Endodermal cell (in vitro differentiated cells): ENCODE results near the gene NCLN. TPM values are rescaled to one million over a fixed set of nuclear protein-coding genes. Genes with fewer than 3 reads are reported as not detected.

Experiments
- DNase-seq: peaks from one replicate; pipeline ENCODE4 v3.0.0-alpha.2; 2017
- H3K27ac ChIP-seq: 2 replicates; pipeline ENCODE4 v1.5.1; 2013; ENCODE audit warnings: mild to moderate bottlenecking, low read depth, low read length, moderate library complexity
- H3K27me3 ChIP-seq: 2 replicates; pipeline ENCODE4 v1.6.1; 2013; ENCODE audit warnings: mild to moderate bottlenecking, low read length, moderate library complexity; ENCODE audit not compliant: insufficient read depth, control insufficient read depth, poor library complexity, severe bottlenecking
- H3K36me3 ChIP-seq: 2 replicates; pipeline ENCODE4 v1.7.0; 2013; ENCODE audit warnings: mild to moderate bottlenecking, low read length, moderate library complexity; ENCODE audit not compliant: control insufficient read depth, insufficient read depth
- H3K4me1 ChIP-seq: one replicate; pipeline ENCODE4 v1.7.0; 2013; ENCODE audit warnings: low read length; ENCODE audit not compliant: control insufficient read depth, insufficient read depth
- H3K4me3 ChIP-seq: 2 replicates; pipeline ENCODE4 v1.5.1; 2013; ENCODE audit warnings: mild to moderate bottlenecking, low read length, moderate library complexity
- H3K9ac ChIP-seq: 2 replicates; pipeline ENCODE4 v1.6.1; 2013; ENCODE audit warnings: mild to moderate bottlenecking, low read length, moderate library complexity; ENCODE audit not compliant: poor library complexity, severe bottlenecking; ENCODE audit errors: extremely low read depth
- H3K9me3 ChIP-seq: 2 replicates; pipeline ENCODE4 v1.6.1; 2013; ENCODE audit warnings: mild to moderate bottlenecking, low read length, moderate library complexity; ENCODE audit not compliant: control insufficient read depth
- H3K27ac Mint-ChIP-seq: 2 replicates; pipeline ENCODE4 v1.8.0; 2020; ENCODE audit warnings: mixed read lengths
- H3K27me3 Mint-ChIP-seq: 2 replicates; pipeline ENCODE4 v1.8.0; 2021; ENCODE audit warnings: mild to moderate bottlenecking, mixed read lengths; ENCODE audit not compliant: insufficient read depth
- H3K36me3 Mint-ChIP-seq: 2 replicates; pipeline ENCODE4 v1.8.0; 2020; ENCODE audit warnings: low read depth, mixed read lengths
- H3K4me1 Mint-ChIP-seq: 2 replicates; pipeline ENCODE4 v1.8.0; 2020; ENCODE audit warnings: mixed read lengths
- H3K4me3 Mint-ChIP-seq: 2 replicates; pipeline ENCODE4 v1.8.0; 2020; ENCODE audit warnings: mild to moderate bottlenecking, moderate library complexity, mixed read lengths
- H3K9me3 Mint-ChIP-seq: 2 replicates; pipeline ENCODE4 v1.8.0; 2020; ENCODE audit warnings: mild to moderate bottlenecking, mixed read lengths
- CTCF ChIP-seq: fragments of 200-600 bp; sonication (generic); conservative IDR thresholded peaks from 2 replicates; pipeline ENCODE4 v1.5.0; 2021; ENCODE audit warnings: antibody characterized with exemption, mild to moderate bottlenecking
- WGBS, 2 experiments: methylation state at CpG; one replicate each; pipeline versions ENCODE4 v1.1.5 to v1.1.7; 2013; ENCODE audit warnings: missing lambda C conversion rate in 2 of 2, mixed read lengths in 1 of 2; ENCODE audit not compliant: insufficient coverage in 1 of 2, insufficient read length in 1 of 2; 5-methylcytosine and 5-hydroxymethylcytosine counted together
- total RNA-seq, 2 donors: library from RNA; stranded (reverse); fragmentation: NEBNext Ultra II Directional in 1 of 2; extraction: Animal tissue kit (Norgen Biotek cat#: 25700) in 1 of 2; gene quantifications; 2 replicates in 1 of 2; 3 replicates in 1 of 2; pipeline ENCODE4 v1.2.1, GENCODE V29; 2021

NCLN gene
- total RNA-seq, 2 donors from 2014 or later, result 80.6 to 91.2 TPM

- Histone ChIP-seq H3K4me1 (no peaks in the 10 kb centered on the region), H3K4me3 (no peak overlapping the region), H3K9me3 (no peaks in the 10 kb centered on the region), H3K27ac (no peak overlapping the region), H3K36me3 (no peaks in the 10 kb centered on the region), H3K9ac (no peak overlapping the region), H3K27me3 (peaks cover 5% of the 10 kb centered on the region)
- DNase-seq, result peak; percentile 91
- TF ChIP-seq CTCF, result peak; percentile 97
- Mint-ChIP-seq H3K27me3 (peaks cover 24% of the 10 kb centered on the region), H3K4me1 (peaks cover 4% of the 10 kb centered on the region), H3K36me3 (no peaks in the 10 kb centered on the region), H3K9me3 (peaks cover 5% of the 10 kb centered on the region), H3K4me3 (peak overlapping the region; percentile 44), H3K27ac (no peak overlapping the region)
- WGBS, 2 experiments, result 9% methylated on average over 18 to 27 of the region's 27 CpGs
Observed at GRCh38 chr19:3163230-3163886, 22.4 kb upstream of the NCLN start.

- Mint-ChIP-seq H3K27ac (no peak overlapping the region), H3K4me3 (peak overlapping the region; percentile 44)
Observed at GRCh38 chr19:3163943-3164342, 21.8 kb upstream of the NCLN start.

GRCh38 chr19:3167533-3168272 lies 18.0 kb upstream of the NCLN start:
- no peak overlapping the region for H3K27ac Mint-ChIP-seq
- Histone ChIP-seq H3K4me1 (no peaks in the 10 kb centered on the region), H3K36me3 (no peaks in the 10 kb centered on the region), H3K9me3 (no peaks in the 10 kb centered on the region), H3K27me3 (peaks cover 5% of the 10 kb centered on the region), H3K9ac (no peak overlapping the region), H3K27ac (no peak overlapping the region), H3K4me3 (no peak overlapping the region)
- peaks cover 4% of the 10 kb centered on the region for H3K4me1 Mint-ChIP-seq
- H3K9me3 Mint-ChIP-seq, result no peaks in the 10 kb centered on the region
- H3K36me3 Mint-ChIP-seq, result no peaks in the 10 kb centered on the region
- no peak for TF ChIP-seq CTCF
- H3K27me3 Mint-ChIP-seq, result peaks cover 26% of the 10 kb centered on the region
- H3K4me3 Mint-ChIP-seq, result no peak overlapping the region
- DNase-seq, result no peak
- WGBS, 2 experiments, result 79 to 80% methylated on average over 10 to 13 of the region's 13 CpGs

More at GRCh38 chr19:3163943-3164342, 21.8 kb upstream of the NCLN start:
- Mint-ChIP-seq H3K27me3 (peaks cover 24% of the 10 kb centered on the region), H3K9me3 (peaks cover 5% of the 10 kb centered on the region), H3K36me3 (no peaks in the 10 kb centered on the region), H3K4me1 (peaks cover 4% of the 10 kb centered on the region)
- WGBS, 2 experiments, result 71 to 82% methylated on average over 6 to 7 of the region's 7 CpGs
- Histone ChIP-seq H3K27me3 (peaks cover 5% of the 10 kb centered on the region), H3K4me3 (no peak overlapping the region), H3K4me1 (no peaks in the 10 kb centered on the region), H3K9me3 (no peaks in the 10 kb centered on the region), H3K9ac (no peak overlapping the region), H3K36me3 (no peaks in the 10 kb centered on the region), H3K27ac (no peak overlapping the region)
- DNase-seq, result no peak
- no peak for TF ChIP-seq CTCF
